GM19468 (cell line): ENCODE data around the gene ZNF692.

Source experiments
- ATAC-seq: cut with Tn5 transposase; IDR thresholded peaks from one replicate; pipeline ENCODE4 v1.9.1; 2021; ENCODE audit warnings: mild to moderate bottlenecking, moderate library complexity, moderate number of reproducible peaks; ENCODE audit not compliant: unreplicated experiment; ENCODE audit errors: extremely low read depth

The ZNF692 gene

DNA sequence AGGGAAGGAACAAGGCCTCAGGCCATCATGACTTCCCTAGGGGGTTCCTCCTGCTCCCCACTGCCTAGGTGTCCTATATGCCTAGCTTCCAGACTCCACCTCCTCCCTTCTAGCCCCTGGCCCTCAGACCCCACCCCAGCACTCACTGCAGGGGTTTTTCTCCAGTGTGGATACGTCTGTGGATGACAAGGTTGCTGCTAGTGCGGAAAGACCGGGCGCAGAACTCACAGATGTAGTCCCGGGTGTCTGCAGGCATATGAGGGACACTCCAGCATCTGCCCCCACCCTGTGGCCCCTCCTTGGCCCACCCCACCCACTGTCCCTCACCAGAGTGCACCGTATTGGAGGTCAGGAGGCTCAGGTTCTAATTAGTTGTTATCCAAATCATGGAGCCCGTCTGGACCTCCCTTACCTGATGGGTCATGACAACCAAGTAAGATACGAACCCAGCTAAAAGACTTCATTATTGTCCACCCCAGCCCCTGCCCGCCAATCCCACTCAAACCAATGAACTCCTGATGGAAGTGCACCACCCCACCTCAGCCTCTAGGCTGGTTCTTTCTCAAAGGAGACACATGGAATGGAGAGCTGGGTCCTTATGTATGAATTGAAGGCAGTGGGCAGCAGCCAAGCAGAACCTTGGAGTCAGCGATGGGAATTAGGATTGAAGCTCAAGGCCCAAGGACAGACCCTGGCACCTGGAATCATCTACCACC lies 8.2 kb downstream of the ZNF692 start:
- ATAC-seq: no peak

DNA sequence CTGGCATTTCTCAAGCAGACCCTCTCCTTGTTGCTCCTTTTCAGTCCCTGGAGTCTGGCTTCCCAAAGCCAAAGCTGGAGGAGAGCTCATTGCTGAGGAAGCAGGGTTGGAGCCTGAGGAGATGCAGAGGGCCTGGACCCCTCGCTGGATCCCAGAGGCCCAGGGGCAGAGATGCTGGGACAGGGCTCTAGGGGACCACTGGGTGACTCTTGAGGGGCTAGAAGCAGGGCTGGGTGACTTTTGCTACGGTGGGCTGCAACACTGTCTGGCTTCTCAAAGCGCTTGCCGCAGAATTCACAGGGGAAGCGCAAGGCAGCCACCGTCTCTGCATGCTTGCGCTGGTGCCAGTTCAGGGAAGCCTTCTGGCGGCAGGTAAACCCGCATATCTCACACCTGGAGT lies 8.8 kb downstream of the ZNF692 start:
- no peak for ATAC-seq

DNA sequence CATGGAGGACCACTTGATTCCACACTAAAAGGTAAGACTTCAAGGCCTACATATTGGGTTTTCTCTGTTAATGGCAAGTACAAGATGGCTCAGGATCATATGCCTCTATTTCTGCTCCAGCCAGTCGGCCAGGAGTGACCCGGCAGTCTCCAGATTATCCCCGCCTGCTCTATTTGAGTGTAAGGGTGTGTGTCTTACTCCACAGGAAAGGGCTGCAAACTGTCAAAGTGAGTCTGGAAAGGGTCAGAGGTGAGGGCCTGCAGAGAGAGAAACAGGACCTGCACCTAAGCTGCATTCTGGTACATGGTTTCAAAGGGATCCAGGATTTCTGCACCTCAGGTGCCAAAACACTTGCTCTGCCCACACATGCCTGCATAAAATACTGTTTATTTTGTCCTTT lies 9.2 kb downstream of the ZNF692 start:
- no peak for ATAC-seq

- ATAC-seq: no peak
Observed at GRCh38 chr1:248849152-248849551, 9.7 kb downstream of the ZNF692 start.

DNA sequence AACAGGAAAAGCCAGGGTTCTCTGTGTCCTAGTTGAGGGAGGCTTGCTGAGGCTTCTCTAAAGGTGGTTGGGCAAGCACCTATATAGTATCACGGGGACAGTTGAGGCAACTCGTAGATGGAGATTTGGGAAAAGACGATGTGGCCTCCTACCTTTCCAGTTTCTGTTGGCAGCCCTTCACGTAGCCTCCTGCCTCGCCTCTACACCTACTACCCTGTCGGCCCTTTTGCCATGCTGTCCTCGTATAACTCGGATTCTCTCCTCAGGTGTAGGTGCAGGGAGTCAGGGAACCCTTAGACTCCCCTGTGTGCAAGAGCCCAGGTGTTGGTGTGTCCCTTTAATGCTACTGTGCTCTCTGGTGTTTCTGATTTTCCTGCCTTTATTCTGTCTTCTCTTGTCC lies 10.3 kb downstream of the ZNF692 start:
- no peak for ATAC-seq

DNA sequence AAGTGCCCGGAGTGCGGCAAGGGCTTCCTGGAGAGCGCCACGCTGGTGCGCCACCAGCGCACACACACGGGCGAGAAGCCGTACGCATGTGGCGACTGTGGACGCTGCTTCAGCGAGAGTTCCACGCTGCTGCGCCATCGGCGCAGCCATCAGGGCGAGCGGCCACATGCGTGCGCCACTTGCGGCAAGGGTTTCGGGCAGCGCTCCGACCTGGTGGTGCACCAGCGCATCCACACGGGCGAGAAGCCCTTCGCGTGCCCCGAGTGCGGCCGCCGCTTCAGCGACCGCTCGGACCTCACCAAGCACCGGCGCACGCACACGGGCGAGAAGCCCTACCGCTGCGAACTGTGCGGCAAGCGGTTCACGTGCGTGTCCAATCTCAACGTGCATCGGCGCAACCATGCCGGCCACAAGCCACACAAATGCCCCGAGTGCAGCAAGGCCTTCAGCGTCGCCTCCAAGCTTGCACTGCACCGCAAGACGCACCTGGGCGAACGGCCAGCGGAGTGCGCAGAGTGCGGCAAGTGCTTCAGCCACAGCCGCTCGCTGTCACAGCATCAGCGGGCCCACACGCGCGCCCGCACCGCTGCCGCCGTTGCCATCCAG lies 10.8 kb downstream of the ZNF692 start:
- ATAC-seq: no peak

DNA sequence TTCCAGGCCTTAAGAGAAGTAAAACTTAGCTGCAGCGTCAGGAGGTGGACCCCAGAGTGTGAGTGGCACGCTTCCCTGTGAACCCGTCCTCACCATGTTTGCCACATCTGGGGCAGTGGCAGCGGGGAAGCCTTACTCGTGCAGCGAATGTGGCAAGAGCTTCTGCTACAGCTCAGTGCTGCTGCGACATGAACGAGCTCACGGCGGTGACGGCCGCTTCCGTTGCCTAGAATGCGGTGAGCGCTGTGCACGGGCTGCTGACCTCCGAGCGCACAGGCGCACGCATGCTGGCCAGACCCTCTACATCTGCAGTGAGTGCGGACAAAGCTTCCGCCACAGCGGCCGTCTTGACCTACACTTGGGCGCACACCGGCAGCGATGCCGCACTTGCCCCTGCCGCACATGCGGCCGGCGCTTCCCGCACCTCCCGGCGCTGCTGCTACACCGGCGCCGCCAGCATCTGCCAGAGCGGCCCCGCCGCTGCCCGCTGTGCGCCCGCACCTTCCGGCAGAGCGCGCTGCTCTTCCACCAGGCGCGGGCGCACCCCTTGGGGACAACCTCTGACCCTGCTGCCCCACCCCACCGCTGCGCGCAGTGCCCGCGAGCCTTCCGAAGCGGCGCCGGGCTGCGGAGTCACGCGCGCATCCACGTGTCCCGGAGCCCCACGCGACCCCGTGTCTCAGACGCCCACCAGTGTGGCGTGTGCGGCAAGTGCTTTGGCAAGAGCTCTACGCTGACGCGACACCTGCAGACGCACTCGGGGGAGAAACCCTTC lies 11.5 kb downstream of the ZNF692 start:
- ATAC-seq: no peak

GRCh38 chr1:248844526-248844925 lies 14.4 kb downstream of the ZNF692 start:
- ATAC-seq: no peak

DNA sequence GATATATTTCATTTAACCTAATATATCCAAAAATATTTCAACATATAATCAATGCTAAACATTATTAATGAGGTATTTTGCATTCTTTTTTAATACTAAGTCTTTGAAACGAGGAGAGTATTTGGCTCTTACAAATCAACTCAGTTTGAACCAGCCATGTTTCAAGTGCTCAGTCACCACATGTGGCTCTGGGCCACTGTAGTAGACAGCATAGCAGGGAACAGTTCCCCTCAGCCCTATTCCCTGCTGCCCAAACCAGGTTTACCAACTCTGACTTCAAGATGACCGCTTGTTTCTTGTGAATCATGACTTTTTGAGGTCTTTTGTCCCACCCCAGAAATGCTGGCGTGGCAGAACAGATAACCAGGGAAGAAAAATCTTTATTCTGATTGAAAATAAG lies 15.2 kb downstream of the ZNF692 start:
- no peak for ATAC-seq

GRCh38 chr1:248842781-248843331 lies 16.0 kb downstream of the ZNF692 start:
- ATAC-seq: no peak

DNA sequence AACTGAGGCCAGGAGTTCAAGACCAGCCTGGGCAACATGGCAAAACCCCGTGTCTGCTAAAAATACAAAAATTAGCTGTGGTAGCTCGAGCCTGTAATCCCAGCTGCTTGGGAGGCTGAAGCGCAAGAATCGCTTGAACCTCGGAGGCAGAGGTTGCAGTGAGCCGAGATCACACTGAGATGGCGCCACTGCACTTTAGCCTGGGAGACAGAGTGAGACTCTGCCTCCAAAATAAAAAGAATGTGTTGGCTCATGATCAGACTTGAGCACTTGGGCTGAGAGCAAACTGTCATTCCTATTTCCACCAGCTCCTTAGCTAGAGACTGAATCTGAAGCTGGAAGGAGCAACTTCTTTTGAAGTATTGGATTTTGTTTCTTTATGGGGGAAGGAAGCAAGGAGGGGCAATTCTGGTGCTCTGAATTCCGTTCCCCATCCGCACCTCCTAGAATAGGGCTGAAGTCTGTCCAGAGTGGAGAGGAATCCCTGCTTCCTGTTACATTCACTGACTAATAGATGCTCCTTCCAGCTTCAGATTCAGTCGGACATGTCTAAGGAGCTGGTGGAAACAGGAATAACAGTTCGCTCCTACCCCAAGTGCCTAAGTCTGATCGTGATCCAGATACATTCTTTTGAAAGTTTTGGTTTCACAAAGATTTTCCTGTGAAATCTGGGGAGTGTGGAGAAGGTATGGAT lies 17.0 kb downstream of the ZNF692 start:
- ATAC-seq: no peak

GRCh38 chr1:248840946-248841345 lies 17.9 kb downstream of the ZNF692 start:
- ATAC-seq: no peak

DNA sequence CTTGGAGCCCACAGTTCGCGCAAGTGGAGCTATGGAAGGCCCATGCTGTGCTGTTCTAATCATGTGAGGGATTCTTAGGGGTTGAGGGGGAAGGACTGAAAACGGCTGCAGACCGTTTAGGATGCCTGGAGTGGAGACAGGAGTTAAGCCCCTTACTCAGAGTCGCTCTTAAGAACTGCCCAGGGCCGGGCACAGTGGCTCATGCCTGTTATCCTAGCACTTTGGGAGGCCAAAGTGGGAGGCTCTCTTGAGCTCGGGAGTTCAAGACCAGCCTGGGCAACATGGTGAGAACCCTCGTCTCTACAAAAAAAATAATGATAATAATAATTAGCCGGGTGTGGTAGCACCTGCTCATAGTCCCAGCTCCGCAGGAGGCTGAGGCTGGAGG lies 19.7 kb downstream of the ZNF692 start:
- ATAC-seq: no peak

- peak; percentile 65 for ATAC-seq
Observed at GRCh38 chr1:248838357-248839167, 20.3 kb downstream of the ZNF692 start.

DNA sequence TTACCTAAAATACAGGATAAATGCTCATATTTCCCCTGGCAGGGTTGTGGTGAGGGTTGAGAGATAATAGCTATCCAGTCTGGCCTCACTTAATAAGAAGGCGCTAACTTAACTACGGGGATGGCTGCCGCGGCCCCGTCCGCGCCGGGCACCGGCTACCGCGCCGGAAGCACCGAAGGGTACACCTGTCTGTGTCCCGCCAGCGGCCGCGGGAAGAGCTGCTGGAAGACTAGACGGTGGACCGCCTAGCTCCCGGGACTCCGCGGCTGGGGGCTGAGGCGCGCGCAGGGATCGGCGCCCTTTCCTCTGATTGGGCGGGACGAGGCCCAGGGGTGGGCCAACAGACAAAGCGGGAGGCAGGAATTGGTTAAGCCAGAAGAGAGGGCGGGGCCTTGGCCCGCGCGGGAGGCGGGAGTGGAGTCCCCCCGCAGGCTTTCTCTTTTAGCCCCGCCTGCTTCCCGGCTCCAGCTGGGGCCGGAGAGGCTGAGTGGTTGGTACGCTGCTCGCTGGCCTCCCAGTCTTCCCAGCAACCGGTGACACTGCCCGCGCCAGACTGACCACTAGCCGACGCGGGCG lies 21.0 kb downstream of the ZNF692 start, which contains the start of gene ZNF672:
ZNF672 (plus strand) TSS at position 444 of the 576 bp plus-strand sequence. CDS start 9,051 bp downstream, outside the sequence.
- peak; percentile 74 for ATAC-seq

GRCh38 chr1:248837045-248837780 lies 21.7 kb downstream of the ZNF692 start:
- no peak for ATAC-seq

DNA sequence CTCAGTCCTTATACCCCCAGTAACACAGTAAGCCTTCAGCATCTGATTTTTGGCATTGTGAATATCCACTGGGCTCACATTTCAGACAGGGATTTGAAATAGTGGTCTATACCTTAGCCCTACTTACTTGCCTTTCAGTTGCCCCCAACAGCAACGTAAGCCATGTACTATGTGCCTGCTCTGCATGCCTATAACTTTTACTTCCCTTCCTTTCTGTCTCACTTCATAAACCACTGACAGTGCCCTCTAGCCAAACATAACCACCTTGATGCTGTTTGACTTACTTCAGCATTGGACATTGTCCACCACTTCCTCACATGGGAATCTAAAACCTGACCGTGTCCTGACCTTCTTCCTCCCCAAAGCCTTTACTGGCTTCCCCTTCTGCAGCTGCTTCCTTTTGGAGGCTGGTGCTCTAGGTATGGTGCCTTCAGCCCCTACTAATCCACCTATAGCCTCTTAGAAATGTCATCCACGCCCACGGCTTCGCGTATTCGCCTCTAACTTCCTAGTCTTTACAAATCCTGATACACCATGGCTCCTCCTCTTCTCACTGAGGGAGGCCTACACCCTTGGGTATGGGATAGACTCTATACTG lies 24.4 kb downstream of the ZNF692 start:
- ATAC-seq: no peak

DNA sequence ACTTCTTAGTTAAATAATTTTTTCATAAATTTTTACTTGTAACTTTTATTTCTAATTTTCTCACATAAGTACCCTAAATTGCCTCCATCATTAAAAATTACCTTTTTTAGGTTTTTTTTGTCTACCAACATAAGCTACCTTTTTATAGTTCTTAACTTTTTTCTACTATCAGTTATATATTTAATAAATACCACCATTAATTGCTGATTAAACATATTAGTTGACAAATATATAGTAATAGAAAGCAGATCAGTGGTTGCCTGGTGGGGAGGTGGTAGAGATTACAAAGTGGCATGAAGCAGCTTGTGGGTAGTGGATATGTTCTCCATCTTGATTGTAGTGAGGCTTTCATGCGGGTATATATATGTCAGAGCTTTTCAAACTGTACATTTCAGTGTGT lies 27.0 kb downstream of the ZNF692 start:
- no peak for ATAC-seq
